Upper lobe of left lung (tissue), 4 donors: Measurements from ENCODE around the gene MEF2A.

Experiments used
- CTCF ChIP-seq, 6 experiments: fragments of 450-650 bp in 4 of 6; fragments of 200-600 bp in 2 of 6; sonication (generic) in 2 of 6; IDR thresholded peaks; one replicate each; pipeline ENCODE4 v1.5.1; 2016 to 2019; ENCODE audit warnings: antibody characterized with exemption in 6 of 6
- POLR2A ChIP-seq, 4 donors: fragments of 450-650 bp; IDR thresholded peaks; one replicate each; pipeline ENCODE4 v1.5.1; 2016 to 2017; ENCODE audit warnings: antibody characterized with exemption in 4 of 4, mild to moderate bottlenecking in 2 of 4
- POLR2AphosphoS5 ChIP-seq, 2 donors: sonication (generic); formaldehyde crosslinking; IDR thresholded peaks; one replicate each; pipeline ENCODE4 v1.5.1; 2017; ENCODE audit warnings: antibody characterized with exemption in 2 of 2

GRCh38 chr15:99574048-99574447 is 8.3 kb downstream of the MEF2A start:
- no peak for TF ChIP-seq POLR2A (IDR thresholded peaks at IDR 0.05)
- TF ChIP-seq CTCF (IDR thresholded peaks at IDR 0.05): no peak
- TF ChIP-seq POLR2AphosphoS5 (IDR thresholded peaks at IDR 0.05): no peak
